Erythroblast (primary cell): Measurements from ENCODE around the gene FAM81A.

Experiments
- GATA1 ChIP-seq: IDR thresholded peaks from 2 replicates; pipeline ENCODE4 v1.6.1; 2011; ENCODE audit warnings: low read depth, mild to moderate bottlenecking, control low read depth, low read length, moderate library complexity
- POLR2A ChIP-seq: IDR thresholded peaks from 2 replicates; pipeline ENCODE4 v1.6.1; 2011; ENCODE audit warnings: mild to moderate bottlenecking, low read length

DNA sequence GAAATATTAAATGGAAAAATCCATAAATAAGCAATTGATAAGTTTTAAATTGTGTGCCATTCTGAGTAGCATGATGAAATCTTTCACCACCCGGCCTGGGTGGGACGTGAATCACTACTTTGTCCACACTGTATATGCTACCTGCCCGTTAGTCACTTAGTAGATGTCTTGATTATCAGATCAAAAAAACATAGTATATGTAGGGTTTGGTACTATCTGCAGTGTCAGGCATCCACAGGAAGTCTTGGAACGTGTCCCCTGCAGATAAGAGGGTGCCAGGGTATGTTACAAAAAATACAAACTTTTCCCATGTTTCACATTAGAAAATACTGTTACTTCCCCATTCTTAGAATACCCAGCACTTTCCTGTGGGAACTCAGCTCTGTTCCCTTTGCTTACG, 35.2 kb downstream of the FAM81A start:
- TF ChIP-seq POLR2A (no peak), GATA1 (no peak)
